H1 (cell line): ENCODE data around the gene TEAD1. TPM values are rescaled to one million over a fixed set of nuclear protein-coding genes. Genes with fewer than 3 reads are reported as not detected.

Source experiments
- BRCA1 ChIP-seq: IDR thresholded peaks from 2 replicates; pipeline ENCODE4 v1.6.1; 2012; ENCODE audit warnings: low read depth, low read length, improper control_type of control experiment
- CBX8 ChIP-seq: fragments of 300-800, 300-1000 bp; sonication (generic); IDR thresholded peaks from 2 replicates; pipeline ENCODE4 v1.7.1; 2016; ENCODE audit warnings: low read depth, low read length, borderline replicate concordance
- EZH2 ChIP-seq: fragments of 200-600 bp; sonication (generic); IDR thresholded peaks from 2 replicates; pipeline ENCODE4 v1.7.1; 2012; ENCODE audit warnings: low read depth, mild to moderate bottlenecking, moderate library complexity, low read length, inconsistent platforms; ENCODE audit not compliant: severe bottlenecking
- NANOG ChIP-seq: IDR thresholded peaks from 2 replicates; pipeline ENCODE4 v1.6.1; 2011; ENCODE audit warnings: low read length, low read depth, mild to moderate bottlenecking, inconsistent platforms; ENCODE audit not compliant: insufficient read depth, poor library complexity, severe bottlenecking
- SAP30 ChIP-seq: fragments of 300-600 bp; sonication (generic); IDR thresholded peaks from 2 replicates; pipeline ENCODE4 v1.7.1; 2012; ENCODE audit warnings: low read length, moderate library complexity, mild to moderate bottlenecking, inconsistent platforms; ENCODE audit not compliant: insufficient read depth, insufficient replicate concordance
- SIN3A ChIP-seq, 2 experiments: IDR thresholded peaks in 1 of 2; conservative IDR thresholded peaks in 1 of 2; 2 replicates each; pipeline ENCODE4 v1.6.1; 2011 to 2012; ENCODE audit warnings: low read length in 2 of 2, improper control_type of control experiment in 1 of 2, low read depth in 1 of 2, mild to moderate bottlenecking in 1 of 2
- polyA plus RNA-seq, 7 experiments: library from polyadenylated mRNA; depleted of rRNA in 3 of 7; stranded (reverse) in 5 of 7; unstranded in 2 of 7; fragments of >200 nt in 5 of 7; fragments of 200-250 nt in 2 of 7; gene quantifications; 1 replicate in 5 of 7; 2 replicates in 1 of 7; 4 replicates in 1 of 7; pipeline versions ENCODE4 v1.2.1 to v1.2.3, GENCODE V29; 2011 to 2013; ENCODE audit warnings: missing spikeins in 2 of 7, mixed read lengths in 2 of 7
- total RNA-seq: library from RNA; stranded (reverse); fragmentation: NEBNext Ultra II Directional; extraction: Animal tissue kit (Norgen Biotek cat#: 25700); gene quantifications from 2 replicates; pipeline ENCODE4 v1.2.1, GENCODE V29; 2021
- TF ChIP-seq, protein P1 (sequence below), 3 experiments: IDR thresholded peaks; 1 replicate in 2 of 3; 2 replicates in 1 of 3; pipeline versions ENCODE4 v1.5.1 to v1.6.1; 2011; ENCODE audit warnings: low read length in 3 of 3, mild to moderate bottlenecking in 3 of 3, inconsistent platforms in 2 of 3, low read depth in 1 of 3, moderate library complexity in 1 of 3; ENCODE audit not compliant: insufficient read depth in 1 of 3; ENCODE audit errors: control extremely low read depth in 1 of 3

Gene TEAD1
- total and polyA plus RNA-seq, 2 of the 8 experiments (the other 6 are each of a cell fraction or from before 2014, with no cell fraction given): 15.6 to 67.4 TPM

DNA sequence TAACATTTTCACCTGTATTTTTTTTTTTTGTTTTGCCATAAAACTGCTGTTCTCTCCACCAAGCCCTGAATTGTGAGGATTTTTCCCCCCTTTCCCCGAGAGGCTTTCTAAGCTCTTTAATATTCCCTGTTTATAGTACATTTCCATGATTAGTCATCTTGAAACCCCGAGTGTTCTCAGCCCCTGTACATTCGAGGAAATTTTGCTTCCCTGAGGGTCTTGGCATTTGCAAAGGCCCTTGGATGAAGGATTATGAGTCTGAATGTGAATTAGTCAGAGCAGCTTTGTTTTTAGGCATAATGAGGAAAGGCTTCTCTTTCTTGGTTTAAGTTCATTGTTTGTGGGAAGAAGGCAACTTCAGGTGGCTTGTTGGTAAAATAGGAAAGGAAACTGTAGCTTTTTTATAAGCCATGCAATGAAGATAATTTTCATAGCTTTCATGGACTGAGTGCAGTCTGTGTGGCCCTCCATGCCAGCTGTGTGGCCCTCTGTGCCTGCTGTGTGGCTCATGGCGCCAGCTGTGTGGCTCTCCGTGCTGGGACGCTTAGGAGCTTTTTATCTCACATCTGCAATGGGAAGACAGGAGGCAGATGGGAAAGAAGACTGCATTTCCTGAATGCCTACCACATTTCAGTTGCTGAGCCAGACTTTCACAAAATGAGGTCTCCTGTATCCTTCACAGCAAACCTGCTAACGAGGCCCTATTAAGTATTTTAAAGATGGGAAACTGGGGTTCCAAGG is 129.0 kb downstream of the TEAD1 start (continued):
- TF ChIP-seq, protein P1, sequence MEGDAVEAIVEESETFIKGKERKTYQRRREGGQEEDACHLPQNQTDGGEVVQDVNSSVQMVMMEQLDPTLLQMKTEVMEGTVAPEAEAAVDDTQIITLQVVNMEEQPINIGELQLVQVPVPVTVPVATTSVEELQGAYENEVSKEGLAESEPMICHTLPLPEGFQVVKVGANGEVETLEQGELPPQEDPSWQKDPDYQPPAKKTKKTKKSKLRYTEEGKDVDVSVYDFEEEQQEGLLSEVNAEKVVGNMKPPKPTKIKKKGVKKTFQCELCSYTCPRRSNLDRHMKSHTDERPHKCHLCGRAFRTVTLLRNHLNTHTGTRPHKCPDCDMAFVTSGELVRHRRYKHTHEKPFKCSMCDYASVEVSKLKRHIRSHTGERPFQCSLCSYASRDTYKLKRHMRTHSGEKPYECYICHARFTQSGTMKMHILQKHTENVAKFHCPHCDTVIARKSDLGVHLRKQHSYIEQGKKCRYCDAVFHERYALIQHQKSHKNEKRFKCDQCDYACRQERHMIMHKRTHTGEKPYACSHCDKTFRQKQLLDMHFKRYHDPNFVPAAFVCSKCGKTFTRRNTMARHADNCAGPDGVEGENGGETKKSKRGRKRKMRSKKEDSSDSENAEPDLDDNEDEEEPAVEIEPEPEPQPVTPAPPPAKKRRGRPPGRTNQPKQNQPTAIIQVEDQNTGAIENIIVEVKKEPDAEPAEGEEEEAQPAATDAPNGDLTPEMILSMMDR (IDR thresholded peaks at IDR 0.05; ENCODE audit: control extremely low read depth in 1 of 3, insufficient read depth in 1 of 3, low read depth in 1 of 3, low read length in 3 of 3): no peak
- no peak for TF ChIP-seq EZH2
- TF ChIP-seq CBX8: no peak
- TF ChIP-seq BRCA1: no peak
- TF ChIP-seq NANOG: no peak
- TF ChIP-seq SIN3A (conservative IDR thresholded peaks at IDR 0.05 in 1 of 2, IDR thresholded peaks at IDR 0.05 in 1 of 2; ENCODE audit: low read depth in 1 of 2, low read length in 2 of 2): no peak
- no peak for TF ChIP-seq SAP30
- TF ChIP-seq, all 59 proteins: peak for 0
